Measurements from ENCODE around the gene GATA5.

DNA sequence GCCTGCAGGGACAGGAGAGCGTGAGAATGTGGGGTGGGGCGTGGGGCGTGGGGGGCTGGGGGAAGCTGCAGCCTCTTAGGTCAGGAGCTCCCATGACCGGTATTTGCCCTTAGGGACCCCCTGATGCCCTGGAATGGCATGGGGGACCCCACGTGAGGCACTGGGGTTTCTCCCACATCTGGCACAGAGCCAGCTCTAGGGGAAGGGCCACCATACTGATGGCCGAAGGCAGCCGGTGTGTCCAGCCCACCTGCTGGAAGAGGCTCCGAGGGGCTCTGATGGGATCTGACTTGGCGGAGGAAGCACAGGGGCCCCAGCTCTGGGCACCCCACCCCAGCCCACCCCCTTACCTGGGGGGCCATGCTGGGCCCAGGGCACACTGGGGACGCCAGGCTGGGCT, 10.8 kb downstream of the GATA5 start:
- TF ChIP-seq, protein P1, sequence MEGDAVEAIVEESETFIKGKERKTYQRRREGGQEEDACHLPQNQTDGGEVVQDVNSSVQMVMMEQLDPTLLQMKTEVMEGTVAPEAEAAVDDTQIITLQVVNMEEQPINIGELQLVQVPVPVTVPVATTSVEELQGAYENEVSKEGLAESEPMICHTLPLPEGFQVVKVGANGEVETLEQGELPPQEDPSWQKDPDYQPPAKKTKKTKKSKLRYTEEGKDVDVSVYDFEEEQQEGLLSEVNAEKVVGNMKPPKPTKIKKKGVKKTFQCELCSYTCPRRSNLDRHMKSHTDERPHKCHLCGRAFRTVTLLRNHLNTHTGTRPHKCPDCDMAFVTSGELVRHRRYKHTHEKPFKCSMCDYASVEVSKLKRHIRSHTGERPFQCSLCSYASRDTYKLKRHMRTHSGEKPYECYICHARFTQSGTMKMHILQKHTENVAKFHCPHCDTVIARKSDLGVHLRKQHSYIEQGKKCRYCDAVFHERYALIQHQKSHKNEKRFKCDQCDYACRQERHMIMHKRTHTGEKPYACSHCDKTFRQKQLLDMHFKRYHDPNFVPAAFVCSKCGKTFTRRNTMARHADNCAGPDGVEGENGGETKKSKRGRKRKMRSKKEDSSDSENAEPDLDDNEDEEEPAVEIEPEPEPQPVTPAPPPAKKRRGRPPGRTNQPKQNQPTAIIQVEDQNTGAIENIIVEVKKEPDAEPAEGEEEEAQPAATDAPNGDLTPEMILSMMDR (IDR thresholded peaks at IDR 0.05; ENCODE audit: insufficient read depth, low read length), result no peak
- TF ChIP-seq GABPA (IDR thresholded peaks at IDR 0.05; ENCODE audit: low read depth) (no peak), POLR2AphosphoS5 (IDR thresholded peaks at IDR 0.05; ENCODE audit: low read depth) (no peak)
- TF ChIP-seq, protein P2, sequence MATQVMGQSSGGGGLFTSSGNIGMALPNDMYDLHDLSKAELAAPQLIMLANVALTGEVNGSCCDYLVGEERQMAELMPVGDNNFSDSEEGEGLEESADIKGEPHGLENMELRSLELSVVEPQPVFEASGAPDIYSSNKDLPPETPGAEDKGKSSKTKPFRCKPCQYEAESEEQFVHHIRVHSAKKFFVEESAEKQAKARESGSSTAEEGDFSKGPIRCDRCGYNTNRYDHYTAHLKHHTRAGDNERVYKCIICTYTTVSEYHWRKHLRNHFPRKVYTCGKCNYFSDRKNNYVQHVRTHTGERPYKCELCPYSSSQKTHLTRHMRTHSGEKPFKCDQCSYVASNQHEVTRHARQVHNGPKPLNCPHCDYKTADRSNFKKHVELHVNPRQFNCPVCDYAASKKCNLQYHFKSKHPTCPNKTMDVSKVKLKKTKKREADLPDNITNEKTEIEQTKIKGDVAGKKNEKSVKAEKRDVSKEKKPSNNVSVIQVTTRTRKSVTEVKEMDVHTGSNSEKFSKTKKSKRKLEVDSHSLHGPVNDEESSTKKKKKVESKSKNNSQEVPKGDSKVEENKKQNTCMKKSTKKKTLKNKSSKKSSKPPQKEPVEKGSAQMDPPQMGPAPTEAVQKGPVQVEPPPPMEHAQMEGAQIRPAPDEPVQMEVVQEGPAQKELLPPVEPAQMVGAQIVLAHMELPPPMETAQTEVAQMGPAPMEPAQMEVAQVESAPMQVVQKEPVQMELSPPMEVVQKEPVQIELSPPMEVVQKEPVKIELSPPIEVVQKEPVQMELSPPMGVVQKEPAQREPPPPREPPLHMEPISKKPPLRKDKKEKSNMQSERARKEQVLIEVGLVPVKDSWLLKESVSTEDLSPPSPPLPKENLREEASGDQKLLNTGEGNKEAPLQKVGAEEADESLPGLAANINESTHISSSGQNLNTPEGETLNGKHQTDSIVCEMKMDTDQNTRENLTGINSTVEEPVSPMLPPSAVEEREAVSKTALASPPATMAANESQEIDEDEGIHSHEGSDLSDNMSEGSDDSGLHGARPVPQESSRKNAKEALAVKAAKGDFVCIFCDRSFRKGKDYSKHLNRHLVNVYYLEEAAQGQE (IDR thresholded peaks at IDR 0.05; ENCODE audit: insufficient replicate concordance, low read depth), result no peak
